ENCODE measurements around the gene C4orf50.
"Not testable (repeated sequence)": the region's sequence is repeated elsewhere in the genome, so short reads cannot be mapped to it uniquely, and the experiment has no call there.

C4orf50 gene

DNA sequence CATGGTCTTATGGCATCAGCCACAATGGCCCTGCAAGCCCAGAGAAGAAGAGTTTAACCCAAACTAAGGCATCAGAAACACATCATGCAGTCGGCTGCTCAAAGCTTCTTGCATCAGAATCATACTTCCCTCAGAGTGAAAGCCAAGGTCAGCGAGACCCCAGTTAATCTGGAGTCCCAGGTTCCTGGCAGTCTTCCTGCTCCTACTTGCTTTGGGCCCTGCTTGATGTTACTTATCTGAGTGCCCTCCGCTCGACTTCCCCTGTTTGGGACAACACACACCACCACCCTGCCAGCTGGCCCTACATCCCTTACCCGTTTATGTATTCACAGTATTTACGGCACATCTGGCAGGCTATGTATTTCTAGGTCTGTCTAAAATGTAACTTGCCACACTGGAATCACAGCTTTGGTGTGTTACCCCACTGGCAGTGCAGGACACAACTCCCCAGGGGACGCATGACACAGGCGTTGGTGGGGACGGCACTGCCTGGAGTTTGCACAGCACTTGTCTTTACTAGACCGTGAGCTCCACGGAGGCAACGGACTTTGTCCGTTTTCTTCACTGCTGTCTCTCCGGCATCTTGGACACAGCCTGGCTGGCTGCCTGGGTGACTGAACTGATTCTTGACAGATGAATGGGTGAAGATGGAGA lies 148.1 kb downstream of the C4orf50 start:
- DNase-seq (ENCODE audit: low read depth in 2 of 2, low spot score in 1 of 2): no peak

DNA sequence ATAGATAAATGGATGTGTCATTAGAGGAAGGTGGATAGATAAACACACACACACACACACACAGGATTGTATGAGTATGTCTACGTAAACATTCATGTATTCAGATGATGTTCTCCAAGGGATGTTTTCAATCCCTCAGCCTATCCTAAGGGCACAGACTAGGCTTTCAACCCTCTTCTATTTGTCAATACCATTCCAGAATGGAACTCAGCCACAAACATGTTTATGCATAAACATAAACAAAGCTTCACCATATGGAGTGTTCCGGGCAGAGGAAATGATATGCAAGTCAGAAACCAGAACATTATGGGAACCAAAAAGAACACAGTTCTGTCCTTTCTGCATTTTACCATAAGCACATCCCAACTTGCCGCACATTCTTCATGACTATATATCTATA lies 150.4 kb downstream of the C4orf50 start:
- DNase-seq (ENCODE audit: low read depth in 2 of 2, low spot score in 1 of 2): no peak

- no peak for DNase-seq (ENCODE audit: low read depth in 2 of 2, low spot score in 1 of 2)
Observed at GRCh38 chr4:5866841-5867813, 151.1 kb downstream of the C4orf50 start.

DNA sequence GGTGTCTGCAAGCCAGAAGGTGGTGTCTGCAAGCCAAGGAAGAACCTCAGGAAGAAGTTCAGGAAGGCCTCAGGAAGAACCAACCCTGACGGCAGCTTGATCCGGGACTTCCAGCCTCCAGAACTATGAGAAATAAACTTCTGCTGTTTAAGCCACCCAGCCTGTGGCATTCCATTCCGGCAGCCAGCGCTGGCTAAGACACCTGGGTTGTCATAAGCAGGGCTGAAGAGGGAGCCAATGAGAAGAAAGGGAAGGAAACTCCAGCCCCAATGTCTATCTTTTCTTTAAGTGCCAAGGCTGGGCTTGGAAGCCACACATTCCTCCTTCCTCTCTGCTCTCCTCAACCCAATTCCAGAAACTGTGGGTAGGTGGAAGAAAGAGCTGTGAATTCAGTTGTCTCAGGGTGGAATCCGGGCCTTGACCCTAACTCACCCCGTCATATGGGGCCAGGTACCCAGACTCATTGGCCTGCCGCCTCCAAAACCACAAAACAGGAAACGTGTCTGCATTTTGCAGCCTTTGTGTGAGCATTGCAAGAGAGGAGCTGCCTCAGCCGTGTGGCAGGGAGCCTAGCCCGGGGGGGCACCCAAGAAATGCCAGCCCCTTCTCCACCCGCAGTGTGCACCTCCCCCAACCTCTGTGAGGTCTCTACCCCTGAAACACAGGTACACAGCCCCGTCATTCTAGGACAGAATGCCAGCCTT lies 152.2 kb downstream of the C4orf50 start:
- DNase-seq (ENCODE audit: low read depth in 2 of 2, low spot score in 1 of 2): no peak

GRCh38 chr4:5863461-5864113 lies 154.6 kb downstream of the C4orf50 start:
- no peak for DNase-seq (ENCODE audit: low read depth in 2 of 2, low spot score in 1 of 2)

DNA sequence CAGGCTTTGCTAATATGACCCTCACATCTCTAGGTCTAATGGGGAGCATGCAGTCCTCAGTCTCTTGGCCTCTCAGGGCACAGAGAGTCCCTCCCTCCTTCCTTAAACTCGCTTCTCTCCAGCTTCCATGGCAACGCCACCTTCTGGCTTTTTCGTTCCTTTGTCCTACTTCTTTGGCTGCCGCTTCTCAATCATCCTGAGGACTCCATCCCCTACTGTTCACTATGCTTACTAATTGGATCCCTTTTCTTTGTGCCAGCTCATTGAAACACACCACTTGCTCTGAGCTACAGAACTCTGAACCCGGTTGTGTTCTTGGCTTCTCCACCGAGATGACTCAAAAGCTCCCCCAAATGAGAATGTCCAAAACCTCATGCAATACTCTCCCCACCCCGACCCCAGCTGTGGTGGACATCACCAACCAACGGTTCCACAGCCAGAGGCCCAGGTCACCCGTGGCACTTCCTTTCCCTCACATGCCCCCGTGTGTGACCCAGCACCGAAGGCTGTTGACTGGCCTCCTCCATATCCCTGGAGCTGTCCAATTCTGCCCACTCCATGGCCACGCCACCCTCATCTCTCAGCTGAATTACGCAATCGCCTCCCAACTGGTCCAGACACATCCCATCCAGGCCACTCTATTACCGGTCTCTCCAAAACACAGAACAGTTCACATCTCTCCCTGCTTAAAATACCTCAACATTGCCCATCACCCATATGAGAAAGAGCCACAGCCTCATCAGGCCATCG lies 160.0 kb downstream of the C4orf50 start:
- no peak for DNase-seq (ENCODE audit: low read depth in 2 of 2, low spot score in 1 of 2)

- no peak for DNase-seq (ENCODE audit: low read depth in 2 of 2, low spot score in 1 of 2)
Observed at GRCh38 chr4:5857199-5857598, 161.0 kb downstream of the C4orf50 start.

GRCh38 chr4:5856362-5856761 lies 161.9 kb downstream of the C4orf50 start:
- DNase-seq (ENCODE audit: low read depth in 2 of 2, low spot score in 1 of 2): not testable (repeated sequence)

DNA sequence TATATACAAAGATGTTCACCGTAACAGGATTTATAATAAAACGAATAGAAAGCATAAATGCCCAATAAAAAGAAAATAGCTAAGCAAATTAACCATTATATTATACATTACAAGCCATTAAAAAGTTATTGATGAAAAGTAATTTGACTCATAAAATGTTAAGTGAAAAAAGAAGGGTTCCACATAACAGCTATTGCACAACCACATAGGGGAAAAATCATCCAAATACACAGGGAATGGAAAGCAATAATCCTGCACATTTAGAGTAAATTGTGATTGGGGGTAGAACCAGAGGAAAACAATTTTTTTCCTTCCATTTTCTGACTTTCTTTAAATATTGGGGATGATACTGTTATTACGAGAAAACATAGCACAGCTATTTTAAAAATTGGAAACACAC lies 163.3 kb downstream of the C4orf50 start:
- no peak for DNase-seq (ENCODE audit: low read depth in 2 of 2, low spot score in 1 of 2)

DNA sequence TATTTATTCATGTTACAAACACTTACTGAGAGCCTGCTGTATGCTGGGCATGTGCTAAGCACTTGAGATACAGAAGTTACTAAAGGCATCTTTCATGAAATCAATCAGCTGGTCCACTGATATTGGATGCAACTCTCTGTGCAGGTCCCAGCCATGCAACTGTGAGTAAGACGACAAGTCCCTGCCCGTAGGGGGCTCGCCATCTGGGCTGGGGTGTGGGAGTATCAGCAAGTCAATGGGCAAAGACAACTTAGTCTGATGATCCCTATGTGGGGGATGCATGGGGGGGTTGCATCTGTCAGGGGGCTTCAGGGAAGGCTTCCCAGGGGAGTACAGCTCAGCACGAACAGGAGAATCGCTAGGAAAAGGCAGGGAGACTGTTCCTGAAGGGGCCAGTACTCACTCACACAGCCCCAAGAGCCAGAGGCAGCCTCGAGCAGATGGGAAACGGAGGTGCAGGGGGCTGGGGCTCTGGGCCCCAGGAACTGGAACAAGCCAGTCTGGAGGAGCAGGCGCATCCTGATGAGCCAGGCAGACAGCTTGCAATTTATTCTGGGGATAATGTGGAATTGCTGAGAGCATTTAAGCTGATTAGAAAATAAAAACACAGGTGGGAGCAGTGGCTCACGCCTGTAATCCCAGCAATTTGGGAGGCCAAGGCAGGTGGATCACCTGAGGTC lies 165.6 kb downstream of the C4orf50 start:
- no peak for DNase-seq (ENCODE audit: low read depth in 2 of 2, low spot score in 1 of 2)

- DNase-seq (ENCODE audit: low read depth in 2 of 2, low spot score in 1 of 2): no peak
Observed at GRCh38 chr4:5851637-5852301, 166.5 kb downstream of the C4orf50 start.
